ENCODE data around the gene UBA3. TPM values are rescaled to one million over a fixed set of nuclear protein-coding genes. Genes with fewer than 3 reads are reported as not detected.

UBA3 gene
- total RNA-seq, 1 donor from 2014 or later: 76.2 TPM

Small RNA genes lying within 50 kb of the gene (microRNA-seq; reads per million reads assigned to microRNA genes)
- 3.6 reads per million for gene MIR3136 (ENCODE audit: borderline number of aligned reads, unreplicated experiment)

Other genes with a start within 250 kb of the UBA3 start
- 0.18 and 0.86 TPM in 2 replicates for gene TAFA4, start 147.8 kb downstream of the UBA3 start, total RNA-seq
- 15.5 and 17.5 TPM in 2 replicates for gene EOGT, start 66.7 kb downstream of the UBA3 start, total RNA-seq
- gene TMF1, start 28.0 kb downstream of the UBA3 start, total RNA-seq: 30.1 and 34.2 TPM in 2 replicates
- 48.5 and 55.4 TPM in 2 replicates for gene ARL6IP5, start 4.6 kb upstream of the UBA3 start, total RNA-seq
- not detected in 2 replicates for gene LMOD3, start 42.2 kb upstream of the UBA3 start, total RNA-seq